LoVo (cell line): ENCODE data around the gene POGLUT3.
A peak's percentile ranks its signal among the peaks of the same experiment; 100 is the strongest.

Source experiments
- DNase-seq: peaks from one replicate; pipeline ENCODE4 v3.0.0-alpha.2; 2016; ENCODE audit warnings: low spot score

The POGLUT3 gene

GRCh38 chr11:108498046-108498815 lies at the start of gene POGLUT3:
POGLUT3 (minus strand) TSS chr11:108498384; CDS start chr11:108498366, 18 bp downstream.
- DNase-seq = peak; percentile 53

GRCh38 chr11:108545909-108546501 lies 47.8 kb upstream of the POGLUT3 start:
- DNase-seq = no peak

DNA sequence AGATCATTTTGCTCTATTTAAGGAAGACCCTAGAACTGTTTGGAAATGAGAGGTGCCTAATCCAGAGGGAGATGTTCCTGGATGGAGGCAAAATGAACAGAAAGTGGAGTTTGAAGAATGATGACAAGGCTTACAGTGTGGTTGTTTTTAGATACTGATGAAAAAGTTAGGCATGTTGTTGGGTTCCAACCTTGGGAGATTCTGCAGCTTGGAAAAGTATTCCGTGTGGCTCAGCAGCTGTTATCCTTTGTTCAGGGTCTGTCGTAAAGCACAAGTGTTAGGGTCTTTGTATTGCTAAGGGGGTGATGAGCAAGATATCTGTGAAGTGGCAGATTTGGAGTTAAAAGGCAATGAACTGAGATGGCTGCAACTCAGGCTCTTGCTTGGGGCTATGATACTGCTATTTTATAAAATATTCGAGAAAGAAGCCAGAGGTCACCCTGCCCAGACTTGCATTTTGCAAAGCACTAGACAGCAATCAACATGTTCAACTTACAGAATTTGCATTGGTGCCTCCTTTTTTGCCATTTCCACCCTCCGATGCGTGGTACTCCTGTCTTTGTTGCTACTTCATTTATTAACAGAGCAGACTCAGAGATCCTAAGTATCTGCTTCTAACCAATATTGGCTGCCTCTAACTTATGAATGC lies 45.3 kb upstream of the POGLUT3 start:
- no peak for DNase-seq

DNA sequence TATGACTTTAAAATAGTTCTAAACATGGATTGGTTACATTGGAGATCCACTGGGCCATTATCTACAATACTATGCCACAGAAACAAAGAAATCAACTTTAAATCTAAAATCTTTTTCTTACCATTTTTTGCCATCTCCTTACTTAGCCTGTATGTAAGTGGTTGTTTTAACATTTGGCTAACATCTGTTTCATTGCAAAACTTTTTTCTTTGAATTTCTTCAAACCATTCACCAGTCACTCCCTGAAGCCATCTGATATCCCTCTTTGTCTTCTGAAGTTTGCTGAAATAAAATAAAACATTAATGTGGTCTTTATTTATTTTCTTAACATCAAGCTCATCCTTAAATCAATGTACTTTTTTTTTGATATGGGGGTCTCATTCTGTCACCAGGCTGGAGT lies 43.3 kb upstream of the POGLUT3 start:
- no peak for DNase-seq

DNA sequence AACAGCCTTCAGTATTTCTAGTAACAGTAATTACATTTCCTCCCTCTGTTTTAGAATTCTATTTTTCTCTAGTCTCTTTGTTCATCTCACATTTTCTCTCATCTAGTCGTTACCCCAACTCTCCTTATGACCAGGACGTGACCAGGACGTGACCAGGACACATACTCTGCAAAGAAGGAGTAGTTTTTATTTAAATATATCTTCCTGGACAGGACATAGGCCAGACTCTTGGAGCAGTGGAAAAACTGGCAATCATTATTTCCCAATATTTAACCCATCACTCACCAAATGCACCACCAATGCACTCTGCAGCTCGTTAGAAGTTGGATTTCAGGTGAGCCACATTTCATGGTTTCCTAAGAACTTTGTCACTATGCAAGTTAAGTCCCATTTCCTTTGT lies 40.3 kb upstream of the POGLUT3 start:
- DNase-seq = no peak

DNA sequence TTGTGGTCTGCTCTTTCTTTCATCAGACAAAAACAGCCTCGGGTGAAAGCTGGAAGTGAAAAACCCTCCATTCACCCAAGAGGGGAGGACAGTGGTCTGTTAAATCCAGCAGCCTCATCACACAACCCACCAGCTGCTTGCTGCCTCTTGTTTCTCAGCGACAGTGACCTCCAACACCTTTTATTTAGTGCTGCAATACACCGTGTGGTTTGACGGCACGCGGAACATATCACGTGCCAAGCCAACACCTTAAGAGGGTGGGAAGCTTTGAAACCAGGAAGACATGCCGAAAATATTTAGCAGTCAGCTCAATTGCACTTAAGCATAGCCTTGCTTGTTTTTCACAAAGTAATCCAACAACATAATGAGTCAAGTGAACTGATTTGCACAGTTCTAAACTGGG lies 39.8 kb upstream of the POGLUT3 start:
- no peak for DNase-seq

DNA sequence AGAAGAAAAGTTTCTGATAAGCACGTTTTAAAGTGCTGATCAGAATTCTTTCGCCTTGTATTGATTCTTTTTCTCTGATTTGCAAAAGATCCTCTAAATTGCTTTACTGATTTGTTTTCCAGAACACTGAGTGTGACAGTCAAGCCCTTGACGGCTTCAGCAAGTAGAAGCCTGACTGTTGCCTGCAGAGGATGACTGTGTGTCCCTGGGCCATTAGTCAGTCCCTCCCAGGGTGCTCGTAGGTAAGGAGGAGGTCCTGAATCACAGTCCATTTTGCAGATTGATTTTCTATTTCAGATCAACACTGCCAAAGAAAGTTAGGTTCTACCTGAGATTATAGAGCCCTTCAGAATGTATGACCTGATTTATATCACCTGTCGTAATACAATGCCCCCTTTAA lies 38.6 kb upstream of the POGLUT3 start:
- DNase-seq = no peak

DNA sequence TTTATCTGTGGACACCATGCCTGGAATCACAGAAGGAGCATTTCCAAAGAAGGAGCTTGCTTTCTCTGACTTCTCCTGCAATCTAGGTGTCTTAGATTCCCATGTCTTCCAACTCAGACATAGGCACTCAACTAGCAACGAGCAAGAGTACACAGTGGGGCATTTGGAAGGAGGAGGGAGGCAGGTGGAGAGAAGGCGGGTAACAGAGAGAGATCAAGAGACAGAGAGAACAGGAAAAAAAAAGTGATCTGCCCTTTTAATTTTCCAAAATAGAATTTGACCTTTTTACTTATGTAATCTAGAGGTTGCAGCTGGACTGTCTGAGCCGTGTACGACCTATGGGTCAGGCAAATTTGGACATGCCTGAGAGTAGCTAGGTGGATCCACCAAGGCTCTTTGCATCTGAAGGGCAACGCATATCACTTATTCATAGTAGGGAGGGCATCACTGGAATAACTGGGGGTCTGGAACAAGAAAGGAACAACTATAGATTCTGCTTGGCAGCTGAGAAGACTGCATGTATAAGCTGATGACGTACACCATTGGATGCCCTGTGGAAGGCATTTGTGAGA lies 37.3 kb upstream of the POGLUT3 start:
- no peak for DNase-seq

- DNase-seq = no peak
Measured at GRCh38 chr11:108534274-108534882, 36.2 kb upstream of the POGLUT3 start.

DNA sequence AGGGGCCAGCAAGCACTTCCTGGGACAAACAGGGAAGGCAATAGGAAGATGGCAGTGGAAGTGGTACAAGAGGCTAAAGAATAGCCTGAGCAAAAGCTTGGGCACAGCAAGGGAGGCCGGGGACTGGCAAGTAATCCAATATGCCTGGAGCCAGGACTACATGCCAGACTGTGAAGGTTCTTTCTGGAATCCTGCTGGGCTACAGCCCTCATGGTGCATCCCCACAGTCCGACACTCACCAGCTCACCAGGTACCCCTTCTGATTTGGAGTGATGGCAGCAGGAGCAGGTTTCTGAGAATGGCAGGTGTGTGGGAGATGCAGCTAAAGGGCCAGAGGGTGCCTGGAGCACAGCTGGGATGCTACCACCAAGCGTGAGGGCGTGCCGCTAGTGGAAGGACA lies 32.2 kb upstream of the POGLUT3 start:
- no peak for DNase-seq

- DNase-seq = no peak
Measured at GRCh38 chr11:108527382-108527781, 29.2 kb upstream of the POGLUT3 start.

GRCh38 chr11:108525161-108525560 lies 27.0 kb upstream of the POGLUT3 start:
- no peak for DNase-seq

- no peak for DNase-seq
Measured at GRCh38 chr11:108524422-108524821, 26.2 kb upstream of the POGLUT3 start.

GRCh38 chr11:108522318-108522717 lies 24.1 kb upstream of the POGLUT3 start:
- no peak for DNase-seq

DNA sequence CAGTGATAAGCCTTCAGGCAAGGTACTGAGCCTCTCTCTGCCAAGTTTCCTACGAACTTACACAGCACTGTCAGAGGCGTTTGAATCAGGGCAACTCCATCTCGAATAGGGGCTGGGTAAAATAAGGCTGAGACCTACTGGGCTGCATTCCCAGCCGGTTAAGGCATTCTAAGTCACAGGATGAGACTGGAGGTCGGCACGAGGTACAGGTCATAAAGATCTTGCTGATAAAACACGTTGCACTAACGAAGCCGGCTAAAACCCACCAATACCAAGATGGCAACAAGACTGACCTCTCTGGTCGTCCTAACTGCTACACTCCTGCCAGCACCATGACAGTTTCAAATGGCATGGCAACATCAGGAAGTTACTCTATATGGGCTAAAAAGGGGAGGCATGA lies 20.4 kb upstream of the POGLUT3 start:
- DNase-seq = no peak

GRCh38 chr11:108516125-108516524 lies 17.9 kb upstream of the POGLUT3 start:
- no peak for DNase-seq

DNA sequence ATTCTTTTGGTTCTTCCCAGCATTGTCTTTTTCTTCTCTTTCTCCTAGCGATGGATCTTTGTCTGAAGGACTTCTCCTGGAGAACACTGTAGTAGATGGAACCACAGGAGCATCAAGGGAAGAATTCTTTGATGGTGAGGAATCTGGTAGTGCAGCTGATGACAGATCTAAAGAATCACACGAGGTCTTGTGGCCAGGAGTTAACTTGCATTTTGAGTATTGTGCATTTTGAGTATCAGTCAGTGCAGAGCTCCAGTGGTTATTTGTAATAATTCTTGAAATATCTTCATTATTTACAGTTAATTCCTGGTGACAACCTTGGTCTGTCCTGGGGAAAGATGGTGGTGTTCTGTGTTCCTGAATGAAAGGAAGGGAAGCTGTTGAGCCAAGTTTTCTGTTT lies 14.5 kb upstream of the POGLUT3 start:
- DNase-seq = no peak

- no peak for DNase-seq
Measured at GRCh38 chr11:108511851-108512474, 13.8 kb upstream of the POGLUT3 start.

DNA sequence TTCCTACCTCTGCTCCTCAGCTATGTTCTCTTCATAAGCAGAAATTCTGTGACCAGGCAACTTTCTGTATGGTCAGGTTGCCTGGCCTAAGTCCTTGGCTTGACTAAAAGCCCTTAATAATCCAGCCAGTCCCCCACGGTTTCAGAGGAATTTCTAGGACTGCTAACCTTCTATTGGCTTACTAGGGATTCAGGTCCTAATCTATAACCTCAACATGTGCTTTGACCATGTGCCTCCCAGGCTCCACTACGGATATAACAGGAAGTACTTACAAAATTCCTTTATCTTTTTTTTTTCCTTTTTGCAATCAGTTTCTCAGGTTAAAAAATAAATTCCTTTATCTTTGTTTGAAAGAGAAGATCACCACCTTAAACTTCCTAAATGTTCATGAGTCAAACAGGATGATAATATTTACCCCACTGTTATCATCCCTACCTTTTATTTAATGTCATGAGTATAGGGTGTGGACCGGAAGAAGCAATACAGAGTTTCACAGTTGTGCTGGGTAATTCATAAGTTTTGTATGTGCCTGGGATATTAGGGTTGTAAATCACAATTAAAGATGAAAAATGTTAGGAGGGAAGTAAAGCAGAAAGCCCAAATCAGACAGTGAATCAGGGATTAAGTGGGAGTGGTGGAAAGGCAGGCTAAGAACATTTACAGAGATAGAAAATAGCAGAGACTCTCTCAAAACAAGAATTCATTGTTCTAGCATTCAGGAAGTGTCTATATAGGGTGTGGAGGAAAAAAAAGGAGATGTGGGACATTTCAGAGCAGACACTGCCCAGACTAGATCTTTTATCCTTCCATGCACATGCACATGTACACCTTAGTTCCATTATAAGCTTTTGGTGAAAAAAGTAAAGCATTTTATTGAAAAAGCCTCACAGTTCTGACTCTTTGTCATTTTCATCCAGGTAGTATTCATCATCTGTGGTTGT lies 10.7 kb upstream of the POGLUT3 start:
- peak; percentile 12 for DNase-seq

DNA sequence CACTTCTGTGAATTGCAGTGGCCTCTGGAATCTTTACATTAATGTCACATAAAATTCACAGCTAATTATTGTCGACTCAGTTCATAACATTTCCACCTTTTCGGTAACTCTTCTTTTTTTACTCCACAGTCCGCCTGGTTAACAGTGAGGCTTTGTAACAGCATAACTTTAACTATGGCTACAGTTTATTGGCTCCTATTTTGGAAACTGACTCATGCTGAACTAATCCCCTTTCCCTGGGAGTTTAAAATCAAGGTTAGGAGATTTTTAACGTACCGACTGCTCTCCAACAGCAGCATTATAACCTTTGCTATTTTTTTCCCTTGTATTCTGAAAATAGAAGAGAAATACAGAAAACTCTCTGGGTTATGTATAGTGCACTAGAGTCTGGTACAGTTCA lies 3.2 kb upstream of the POGLUT3 start:
- peak; percentile 11 for DNase-seq

- no peak for DNase-seq
Measured at GRCh38 chr11:108500721-108501120, 2.5 kb upstream of the POGLUT3 start.
